Sigmoid colon (tissue), 3 donors: ENCODE results near the gene ABHD12.

Experiments
- POLR2A ChIP-seq, 2 donors: fragments of 450-650 bp; IDR thresholded peaks; one replicate each; pipeline ENCODE4 v1.6.1; 2016; ENCODE audit warnings: antibody characterized with exemption in 2 of 2, mild to moderate bottlenecking in 2 of 2, moderate library complexity in 2 of 2
- TF ChIP-seq, protein P1 (sequence below), 4 experiments: fragments of 450-650 bp in 3 of 4; fragments of 200-600 bp in 1 of 4; IDR thresholded peaks; one replicate each; pipeline ENCODE4 v1.5.1; 2016 to 2019; ENCODE audit warnings: antibody characterized with exemption in 4 of 4, mild to moderate bottlenecking in 3 of 4, moderate library complexity in 2 of 4

DNA sequence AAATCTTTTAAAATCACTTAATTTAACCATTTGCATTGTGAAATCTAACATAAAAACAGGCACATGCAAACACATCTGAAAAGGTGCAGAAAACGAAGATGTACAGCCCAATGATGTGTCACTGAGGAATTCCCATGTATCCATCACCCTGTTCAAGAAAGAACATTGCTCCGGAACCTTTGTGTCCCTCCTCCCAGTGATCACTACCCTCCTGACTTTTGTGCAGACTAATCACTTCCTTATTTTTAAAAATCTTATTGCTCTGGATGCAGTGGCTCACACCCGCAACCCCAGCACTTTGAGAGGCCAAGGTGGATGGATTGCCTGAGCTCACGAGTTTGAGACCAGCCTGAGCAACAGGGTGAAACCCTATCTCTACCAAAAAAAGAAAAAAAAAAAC is 31.4 kb upstream of the ABHD12 start:
- TF ChIP-seq POLR2A (IDR thresholded peaks at IDR 0.05) = no peak
- TF ChIP-seq, protein P1, sequence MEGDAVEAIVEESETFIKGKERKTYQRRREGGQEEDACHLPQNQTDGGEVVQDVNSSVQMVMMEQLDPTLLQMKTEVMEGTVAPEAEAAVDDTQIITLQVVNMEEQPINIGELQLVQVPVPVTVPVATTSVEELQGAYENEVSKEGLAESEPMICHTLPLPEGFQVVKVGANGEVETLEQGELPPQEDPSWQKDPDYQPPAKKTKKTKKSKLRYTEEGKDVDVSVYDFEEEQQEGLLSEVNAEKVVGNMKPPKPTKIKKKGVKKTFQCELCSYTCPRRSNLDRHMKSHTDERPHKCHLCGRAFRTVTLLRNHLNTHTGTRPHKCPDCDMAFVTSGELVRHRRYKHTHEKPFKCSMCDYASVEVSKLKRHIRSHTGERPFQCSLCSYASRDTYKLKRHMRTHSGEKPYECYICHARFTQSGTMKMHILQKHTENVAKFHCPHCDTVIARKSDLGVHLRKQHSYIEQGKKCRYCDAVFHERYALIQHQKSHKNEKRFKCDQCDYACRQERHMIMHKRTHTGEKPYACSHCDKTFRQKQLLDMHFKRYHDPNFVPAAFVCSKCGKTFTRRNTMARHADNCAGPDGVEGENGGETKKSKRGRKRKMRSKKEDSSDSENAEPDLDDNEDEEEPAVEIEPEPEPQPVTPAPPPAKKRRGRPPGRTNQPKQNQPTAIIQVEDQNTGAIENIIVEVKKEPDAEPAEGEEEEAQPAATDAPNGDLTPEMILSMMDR (IDR thresholded peaks at IDR 0.05) = no peak
